ENCODE measurements around the gene PPIL3. TPM values are rescaled to one million over a fixed set of nuclear protein-coding genes. Genes with fewer than 3 reads are reported as not detected.

The PPIL3 gene
- polyA plus RNA-seq, result 78.1 and 109 TPM in 2 replicates
- 39.9 and 44.3 TPM in 2 replicates for polyA minus RNA-seq

- Histone ChIP-seq H3K9me3 (ENCODE audit: low read length) (no peaks in the 10 kb centered on the region), H3F3A (ENCODE audit: insufficient read depth, low read length, poor library complexity, severe bottlenecking) (peaks cover 4% of the 10 kb centered on the region), H3K79me2 (replicated peaks; ENCODE audit: insufficient read depth, low read length) (peaks cover 21% of the 10 kb centered on the region), H3K27ac (ENCODE audit: low read length) (peak within 1 kb of the TSS; percentile 94), H3K4me2 (ENCODE audit: low read length) (peak within 1 kb of the TSS; percentile 87), H3K9me2 (ENCODE audit: insufficient read depth, low read length) (no peaks in the 10 kb centered on the region), H2AFZ (ENCODE audit: low read depth, low read length) (peak within 1 kb of the TSS; percentile 96), H3K27me3 (ENCODE audit: insufficient read depth, low read depth, low read length) (no peaks in the 10 kb centered on the region), H4K20me1 (ENCODE audit: insufficient read depth) (no peaks in the 10 kb centered on the region), H3K9ac (ENCODE audit: low read length) (peak within 1 kb of the TSS; percentile 85), H3K4me3 (ENCODE audit: low read length) (peak within 1 kb of the TSS; percentile 81), H3K36me3 (ENCODE audit: insufficient read depth, low read length) (no peaks in the 10 kb centered on the region)
- TF ChIP-seq EP300 (conservative IDR thresholded peaks at IDR 0.05; ENCODE audit: poor library complexity, severe bottlenecking), result peak; percentile 54
- peak; percentile 95 for TF ChIP-seq MXI1 (conservative IDR thresholded peaks at IDR 0.05; ENCODE audit: poor library complexity, severe bottlenecking)
- TF ChIP-seq POLR2AphosphoS5 (IDR thresholded peaks at IDR 0.05), result peak; percentile 88
- peak; percentile 72 for TF ChIP-seq REST (IDR thresholded peaks at IDR 0.05; ENCODE audit: borderline replicate concordance)
- TF ChIP-seq CTCF (IDR thresholded peaks at IDR 0.05; ENCODE audit: poor library complexity, severe bottlenecking), result peak; percentile 43
- peak; percentile 35 for TF ChIP-seq TAF1 (IDR thresholded peaks at IDR 0.05; ENCODE audit: low read depth)
- peak; percentile 41 for TF ChIP-seq SMC3 (conservative IDR thresholded peaks at IDR 0.05; ENCODE audit: poor library complexity)
- TF ChIP-seq RAD21 (conservative IDR thresholded peaks at IDR 0.05), result no peak
- no peak for TF ChIP-seq EZH2 (IDR thresholded peaks at IDR 0.05; ENCODE audit: borderline replicate concordance, insufficient read depth, low read length, poor library complexity, severe bottlenecking)
Observed at GRCh38 chr2:200888704-200889625, at the start of gene PPIL3, which contains the start of gene NIF3L1. TSS of gene PPIL3 (minus strand) at chr2:200889077. CDS start at chr2:200887615, 1,462 bp downstream. TSS of gene NIF3L1 (plus strand) at chr2:200889371. CDS start at chr2:200891944, 2,573 bp downstream.

- H3K36me3 ChIP-seq (ENCODE audit: insufficient read depth, low read length), result no peaks in the 10 kb centered on the region
- H2AFZ ChIP-seq (ENCODE audit: low read depth, low read length), result no peak overlapping the region
- no peaks in the 10 kb centered on the region for H3F3A ChIP-seq (ENCODE audit: insufficient read depth, low read length, poor library complexity, severe bottlenecking)
- no peak overlapping the region for H3K9ac ChIP-seq (ENCODE audit: low read length)
- H4K20me1 ChIP-seq (ENCODE audit: insufficient read depth), result no peaks in the 10 kb centered on the region
- H3K27ac ChIP-seq (ENCODE audit: low read length), result no peak overlapping the region
- H3K4me2 ChIP-seq (ENCODE audit: low read length), result no peak overlapping the region
- TF ChIP-seq SMC3 (conservative IDR thresholded peaks at IDR 0.05; ENCODE audit: poor library complexity) (no peak), CTCF (IDR thresholded peaks at IDR 0.05; ENCODE audit: poor library complexity, severe bottlenecking) (no peak), REST (IDR thresholded peaks at IDR 0.05; ENCODE audit: borderline replicate concordance) (no peak), POLR2AphosphoS5 (IDR thresholded peaks at IDR 0.05) (no peak), TAF1 (IDR thresholded peaks at IDR 0.05; ENCODE audit: low read depth) (no peak), MXI1 (conservative IDR thresholded peaks at IDR 0.05; ENCODE audit: poor library complexity, severe bottlenecking) (no peak), EP300 (conservative IDR thresholded peaks at IDR 0.05; ENCODE audit: poor library complexity, severe bottlenecking) (no peak)
- no peaks in the 10 kb centered on the region for H3K9me3 ChIP-seq (ENCODE audit: low read length)
- H3K27me3 ChIP-seq (ENCODE audit: insufficient read depth, low read depth, low read length), result no peaks in the 10 kb centered on the region
- no peak overlapping the region for H3K4me3 ChIP-seq (ENCODE audit: low read length)
- no peaks in the 10 kb centered on the region for H3K9me2 ChIP-seq (ENCODE audit: insufficient read depth, low read length)
- no peaks in the 10 kb centered on the region for H3K79me2 ChIP-seq (replicated peaks; ENCODE audit: insufficient read depth, low read length)
Observed at GRCh38 chr2:200930947-200931626, 42.2 kb upstream of the PPIL3 start.
